ENCODE measurements around the gene THAP12.

DNA sequence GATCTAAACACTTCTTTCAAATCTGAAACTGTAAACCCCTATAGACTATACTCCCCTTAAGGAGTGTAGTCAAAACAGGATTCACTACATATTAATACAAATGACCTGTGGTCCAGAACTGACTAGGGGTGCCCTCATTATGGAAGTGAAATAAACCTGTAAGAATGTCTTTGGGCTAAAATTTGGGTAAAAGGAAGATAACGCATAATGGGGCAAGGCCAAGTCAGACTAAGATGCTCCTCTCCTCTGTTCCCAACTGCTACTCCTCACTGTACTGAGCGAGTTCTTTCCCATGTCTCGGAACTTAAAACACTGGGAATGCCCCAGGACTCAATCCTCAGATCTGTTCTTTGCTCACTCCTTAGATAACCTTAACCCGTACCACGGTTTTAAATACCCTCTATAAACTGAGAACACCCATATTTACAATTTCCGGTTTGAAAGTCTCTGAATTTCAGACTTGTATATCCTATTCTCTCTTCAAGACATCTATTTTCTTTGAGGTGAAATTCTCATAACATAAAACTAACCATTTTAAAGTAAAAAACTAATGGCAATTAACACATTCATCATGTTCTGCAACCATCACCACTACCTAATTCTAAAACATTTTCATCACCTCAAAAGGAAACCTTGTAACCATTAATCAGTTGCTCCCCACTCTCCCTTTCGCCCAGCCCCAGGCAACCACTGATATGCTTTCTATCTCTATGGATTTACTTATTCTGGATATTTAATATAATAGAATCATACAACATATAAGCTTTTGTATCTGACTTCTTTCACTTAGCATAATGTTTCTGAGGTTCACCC lies 4.0 kb downstream of the THAP12 start:
- TF ChIP-seq, protein P1, sequence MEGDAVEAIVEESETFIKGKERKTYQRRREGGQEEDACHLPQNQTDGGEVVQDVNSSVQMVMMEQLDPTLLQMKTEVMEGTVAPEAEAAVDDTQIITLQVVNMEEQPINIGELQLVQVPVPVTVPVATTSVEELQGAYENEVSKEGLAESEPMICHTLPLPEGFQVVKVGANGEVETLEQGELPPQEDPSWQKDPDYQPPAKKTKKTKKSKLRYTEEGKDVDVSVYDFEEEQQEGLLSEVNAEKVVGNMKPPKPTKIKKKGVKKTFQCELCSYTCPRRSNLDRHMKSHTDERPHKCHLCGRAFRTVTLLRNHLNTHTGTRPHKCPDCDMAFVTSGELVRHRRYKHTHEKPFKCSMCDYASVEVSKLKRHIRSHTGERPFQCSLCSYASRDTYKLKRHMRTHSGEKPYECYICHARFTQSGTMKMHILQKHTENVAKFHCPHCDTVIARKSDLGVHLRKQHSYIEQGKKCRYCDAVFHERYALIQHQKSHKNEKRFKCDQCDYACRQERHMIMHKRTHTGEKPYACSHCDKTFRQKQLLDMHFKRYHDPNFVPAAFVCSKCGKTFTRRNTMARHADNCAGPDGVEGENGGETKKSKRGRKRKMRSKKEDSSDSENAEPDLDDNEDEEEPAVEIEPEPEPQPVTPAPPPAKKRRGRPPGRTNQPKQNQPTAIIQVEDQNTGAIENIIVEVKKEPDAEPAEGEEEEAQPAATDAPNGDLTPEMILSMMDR (IDR thresholded peaks at IDR 0.05) = no peak
- TF ChIP-seq EP300 (IDR thresholded peaks at IDR 0.05; ENCODE audit: low read depth) = no peak
